MM.1S (cell line): ENCODE results near the gene FGF14.

ENCODE experiments used
- DNase-seq: peaks from one replicate; pipeline ENCODE4 v3.0.0-alpha.2; 2015
- H2AFZ ChIP-seq: fragments of 300-600 bp; sonication (generic); 2 replicates; pipeline ENCODE4 v1.6.0; 2016; ENCODE audit warnings: antibody characterized with exemption, low read length
- H3F3A ChIP-seq: fragments of 300-600 bp; sonication (generic); 2 replicates; pipeline ENCODE4 v1.6.1; 2016; ENCODE audit warnings: mild to moderate bottlenecking, antibody characterized with exemption, low read length, moderate library complexity, mixed read lengths; ENCODE audit not compliant: insufficient read depth
- H3K27ac ChIP-seq: fragments of 300-600 bp; sonication (generic); 2 replicates; pipeline ENCODE4 v1.5.1; 2016; ENCODE audit warnings: mild to moderate bottlenecking, low read length
- H3K27me3 ChIP-seq: fragments of 300-600 bp; sonication (generic); replicated peaks from 2 replicates; pipeline ENCODE4 v1.6.0; 2016; ENCODE audit warnings: low read length; ENCODE audit not compliant: insufficient read depth
- H3K36me3 ChIP-seq: fragments of 300-600 bp; sonication (generic); replicated peaks from 2 replicates; pipeline ENCODE4 v1.6.1; 2016; ENCODE audit warnings: mild to moderate bottlenecking, low read length, mixed read lengths; ENCODE audit not compliant: insufficient read depth
- H3K4me1 ChIP-seq: fragments of 300-600 bp; sonication (generic); 2 replicates; pipeline ENCODE4 v1.6.1; 2016; ENCODE audit warnings: low read length, mixed read lengths
- H3K4me2 ChIP-seq: fragments of 300-600 bp; sonication (generic); 2 replicates; pipeline ENCODE4 v1.6.0; 2016; ENCODE audit warnings: low read depth, low read length
- H3K4me3 ChIP-seq: fragments of 300-600 bp; sonication (generic); 2 replicates; pipeline ENCODE4 v1.5.1; 2016; ENCODE audit warnings: low read length, mixed read lengths
- H3K79me2 ChIP-seq: fragments of 300-600 bp; sonication (generic); 2 replicates; pipeline ENCODE4 v1.6.1; 2016; ENCODE audit warnings: mixed run types, low read length, mixed read lengths
- H3K9ac ChIP-seq: fragments of 300-600 bp; sonication (generic); 2 replicates; pipeline ENCODE4 v1.6.1; 2016; ENCODE audit warnings: low read length, mixed read lengths
- H3K9me2 ChIP-seq: fragments of 300-600 bp; sonication (generic); replicated peaks from 2 replicates; pipeline ENCODE4 v1.6.1; 2016; ENCODE audit warnings: mild to moderate bottlenecking, low read length, mixed read lengths; ENCODE audit not compliant: insufficient read depth
- H3K9me3 ChIP-seq: fragments of 300-600 bp; sonication (generic); replicated peaks from 2 replicates; pipeline ENCODE4 v1.6.1; 2016; ENCODE audit warnings: mild to moderate bottlenecking, low read length, mixed read lengths; ENCODE audit not compliant: insufficient read depth
- H4K20me1 ChIP-seq: fragments of 300-600 bp; sonication (generic); 2 replicates; pipeline ENCODE4 v1.6.1; 2016; ENCODE audit warnings: mild to moderate bottlenecking, low read length, moderate library complexity, mixed read lengths; ENCODE audit not compliant: insufficient read depth
- EZH2 ChIP-seq: fragments of 300-600 bp; sonication (generic); optimal IDR thresholded peaks from 2 replicates; pipeline ENCODE3; 2017; ENCODE audit warnings: low read depth, mild to moderate bottlenecking, antibody characterized with exemption, low read length, mixed read lengths
- EZH2phosphoT487 ChIP-seq: fragments of 300-600 bp; sonication (generic); IDR thresholded peaks from 2 replicates; pipeline ENCODE4 v1.6.1; 2018; ENCODE audit warnings: antibody characterized with exemption, low read length
- TF ChIP-seq, protein P1 (sequence below): fragments of 300-600 bp; sonication (generic); IDR thresholded peaks from 2 replicates; pipeline ENCODE4 v1.5.1; 2016; ENCODE audit warnings: antibody characterized with exemption, low read length, mixed read lengths

The FGF14 gene

DNA sequence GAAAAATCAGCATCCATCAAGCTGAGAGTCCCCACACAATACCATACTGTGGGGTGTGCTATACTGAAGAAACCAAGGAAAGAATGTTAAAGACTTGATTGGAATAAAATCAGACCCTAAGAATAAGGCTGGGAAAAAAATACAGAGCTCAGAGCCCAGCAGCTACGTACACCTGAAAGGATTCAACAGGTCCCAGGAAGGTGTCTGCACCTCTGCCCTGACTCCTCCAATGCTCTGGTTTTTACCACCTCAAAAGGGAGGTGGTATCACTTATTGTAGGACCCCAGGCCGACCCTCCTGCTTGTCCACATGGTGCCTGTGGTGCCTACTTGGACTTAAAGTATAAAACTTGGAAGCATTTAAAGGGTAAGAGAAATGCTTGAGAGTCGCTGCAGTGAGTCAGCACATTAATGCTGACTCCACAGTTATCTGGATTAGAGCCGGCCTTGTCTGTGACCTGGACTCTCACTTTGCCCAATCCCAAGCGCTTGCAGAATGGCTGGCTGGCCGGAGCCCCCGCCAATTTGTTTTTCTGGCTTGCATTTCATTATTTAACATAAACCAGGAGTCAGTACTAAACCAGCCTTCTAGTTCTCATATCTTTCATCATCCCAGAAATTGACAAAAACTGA, 110.1 kb downstream of the FGF14 start:
- Histone ChIP-seq H3K27ac (no peak overlapping the region), H3K27me3 (no peaks in the 10 kb centered on the region), H3K9me2 (no peaks in the 10 kb centered on the region), H3K4me3 (no peak overlapping the region), H2AFZ (no peak overlapping the region), H3K36me3 (no peaks in the 10 kb centered on the region), H3K9ac (no peak overlapping the region), H3K9me3 (no peaks in the 10 kb centered on the region), H3K4me1 (no peaks in the 10 kb centered on the region), H3K79me2 (no peaks in the 10 kb centered on the region), H3K4me2 (no peak overlapping the region), H3F3A (no peaks in the 10 kb centered on the region), H4K20me1 (no peaks in the 10 kb centered on the region)
- DNase-seq: no peak
- TF ChIP-seq, protein P1, sequence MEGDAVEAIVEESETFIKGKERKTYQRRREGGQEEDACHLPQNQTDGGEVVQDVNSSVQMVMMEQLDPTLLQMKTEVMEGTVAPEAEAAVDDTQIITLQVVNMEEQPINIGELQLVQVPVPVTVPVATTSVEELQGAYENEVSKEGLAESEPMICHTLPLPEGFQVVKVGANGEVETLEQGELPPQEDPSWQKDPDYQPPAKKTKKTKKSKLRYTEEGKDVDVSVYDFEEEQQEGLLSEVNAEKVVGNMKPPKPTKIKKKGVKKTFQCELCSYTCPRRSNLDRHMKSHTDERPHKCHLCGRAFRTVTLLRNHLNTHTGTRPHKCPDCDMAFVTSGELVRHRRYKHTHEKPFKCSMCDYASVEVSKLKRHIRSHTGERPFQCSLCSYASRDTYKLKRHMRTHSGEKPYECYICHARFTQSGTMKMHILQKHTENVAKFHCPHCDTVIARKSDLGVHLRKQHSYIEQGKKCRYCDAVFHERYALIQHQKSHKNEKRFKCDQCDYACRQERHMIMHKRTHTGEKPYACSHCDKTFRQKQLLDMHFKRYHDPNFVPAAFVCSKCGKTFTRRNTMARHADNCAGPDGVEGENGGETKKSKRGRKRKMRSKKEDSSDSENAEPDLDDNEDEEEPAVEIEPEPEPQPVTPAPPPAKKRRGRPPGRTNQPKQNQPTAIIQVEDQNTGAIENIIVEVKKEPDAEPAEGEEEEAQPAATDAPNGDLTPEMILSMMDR: no peak
- TF ChIP-seq EZH2phosphoT487: no peak
- TF ChIP-seq EZH2: no peak

DNA sequence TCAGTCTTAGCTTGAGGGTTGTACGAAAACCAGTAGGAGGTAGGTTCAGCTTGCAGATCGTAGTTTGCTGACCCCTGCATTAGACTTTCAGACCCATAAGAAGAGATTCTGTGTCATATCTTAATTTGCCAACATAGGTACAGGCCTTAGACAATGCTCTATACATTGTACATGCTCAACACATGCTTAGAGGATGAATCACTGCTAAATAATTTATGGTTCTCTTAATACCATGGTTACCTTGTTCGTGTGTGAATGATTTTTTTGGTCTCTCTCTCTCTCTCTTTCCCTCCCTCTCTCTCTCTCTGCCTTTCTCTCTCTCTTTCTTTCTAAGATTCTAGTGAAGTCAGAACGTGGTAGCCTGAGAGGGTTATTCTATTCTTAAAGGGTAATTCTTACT, 112.2 kb downstream of the FGF14 start:
- Histone ChIP-seq H3K4me3 (no peak overlapping the region), H3K4me1 (no peaks in the 10 kb centered on the region), H4K20me1 (no peaks in the 10 kb centered on the region), H3K9me3 (no peaks in the 10 kb centered on the region), H3K36me3 (no peaks in the 10 kb centered on the region), H3K27ac (no peak overlapping the region), H3K79me2 (no peaks in the 10 kb centered on the region), H3F3A (no peaks in the 10 kb centered on the region), H3K4me2 (no peak overlapping the region), H3K27me3 (no peaks in the 10 kb centered on the region), H3K9ac (no peak overlapping the region), H2AFZ (no peak overlapping the region), H3K9me2 (no peaks in the 10 kb centered on the region)
- TF ChIP-seq EZH2phosphoT487: no peak
- no peak for TF ChIP-seq EZH2
- DNase-seq: no peak

DNA sequence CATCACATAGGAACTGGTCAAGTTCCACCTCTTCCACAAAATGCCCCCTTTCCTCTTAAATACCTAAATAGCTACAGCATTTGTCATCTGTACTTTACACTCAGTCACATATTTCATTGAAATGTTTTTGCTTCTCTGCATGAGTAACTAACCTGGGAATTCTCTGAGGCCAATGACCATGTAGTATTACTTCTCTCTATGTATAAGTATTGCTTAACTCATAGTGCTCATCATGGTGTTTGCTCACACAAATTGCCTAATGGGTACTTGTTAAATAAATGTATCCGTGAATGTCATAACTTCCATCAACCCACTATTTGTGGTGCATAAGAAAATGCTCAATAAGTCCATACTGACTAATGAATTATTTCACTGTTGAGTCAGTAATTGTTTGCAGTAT, 115.5 kb downstream of the FGF14 start:
- TF ChIP-seq, protein P1: no peak
- TF ChIP-seq EZH2phosphoT487: no peak
- TF ChIP-seq EZH2: no peak
- DNase-seq: no peak

GRCh38 chr13:102280366-102280765, 121.5 kb downstream of the FGF14 start:
- Histone ChIP-seq H3F3A (no peaks in the 10 kb centered on the region), H3K27ac (no peak overlapping the region), H3K4me3 (no peak overlapping the region), H4K20me1 (no peaks in the 10 kb centered on the region), H3K4me1 (no peaks in the 10 kb centered on the region), H3K9ac (no peak overlapping the region), H3K27me3 (no peaks in the 10 kb centered on the region), H3K36me3 (no peaks in the 10 kb centered on the region), H3K9me2 (no peaks in the 10 kb centered on the region), H3K4me2 (no peak overlapping the region), H3K79me2 (no peaks in the 10 kb centered on the region), H2AFZ (no peak overlapping the region), H3K9me3 (no peaks in the 10 kb centered on the region)
- no peak for DNase-seq
- TF ChIP-seq EZH2phosphoT487 (no peak), EZH2 (no peak)
- TF ChIP-seq, protein P1: no peak

More for the DNA sequence above, 115.5 kb downstream of the FGF14 start:
- Histone ChIP-seq H2AFZ (no peak overlapping the region), H3K27me3 (no peaks in the 10 kb centered on the region), H3K79me2 (no peaks in the 10 kb centered on the region), H3K4me1 (no peaks in the 10 kb centered on the region), H3K9me2 (no peaks in the 10 kb centered on the region), H3K4me2 (no peak overlapping the region), H3K4me3 (no peak overlapping the region), H3K36me3 (no peaks in the 10 kb centered on the region), H3F3A (no peaks in the 10 kb centered on the region), H4K20me1 (no peaks in the 10 kb centered on the region), H3K27ac (no peak overlapping the region), H3K9ac (no peak overlapping the region), H3K9me3 (no peaks in the 10 kb centered on the region)
